WTC11 (cell line): ENCODE results near the gene EIF4E.
"Not testable (repeated sequence)": the region's sequence is repeated elsewhere in the genome, so short reads cannot be mapped to it uniquely, and the experiment has no call there.

ENCODE experiments used
- ETV6 ChIP-seq: sonication (generic); formaldehyde crosslinking; IDR thresholded peaks from 2 replicates; pipeline ENCODE4 v1.8.1; 2022; ENCODE audit warnings: mild to moderate bottlenecking, missing genetic modification reagents
- SP1 ChIP-seq: sonication (generic); formaldehyde crosslinking; conservative IDR thresholded peaks from 2 replicates; pipeline ENCODE4 v1.8.1; 2022; ENCODE audit warnings: missing genetic modification reagents
- USF1 ChIP-seq: sonication (generic); formaldehyde crosslinking; IDR thresholded peaks from 2 replicates; pipeline ENCODE4 v1.8.0; 2022; ENCODE audit warnings: mild to moderate bottlenecking, missing genetic modification reagents
- ZNF232 ChIP-seq: sonication (generic); formaldehyde crosslinking; IDR thresholded peaks from 2 replicates; pipeline ENCODE4 v1.8.0; 2022; ENCODE audit warnings: mild to moderate bottlenecking, missing genetic modification reagents
- TF ChIP-seq, protein P1 (sequence below): sonication (generic); formaldehyde crosslinking; IDR thresholded peaks from 2 replicates; pipeline ENCODE4 v1.8.0; 2022; ENCODE audit warnings: mild to moderate bottlenecking, missing genetic modification reagents
- TF ChIP-seq, protein P2 (sequence below): fragments of 200-600 bp; IDR thresholded peaks from 2 replicates; pipeline ENCODE4 v1.8.0; 2022; ENCODE audit warnings: antibody characterized with exemption
- TF ChIP-seq, protein P3 (sequence below): sonication (generic); formaldehyde crosslinking; IDR thresholded peaks from 2 replicates; pipeline ENCODE4 v1.8.1; 2023; ENCODE audit warnings: mild to moderate bottlenecking, missing genetic modification reagents, borderline replicate concordance

DNA sequence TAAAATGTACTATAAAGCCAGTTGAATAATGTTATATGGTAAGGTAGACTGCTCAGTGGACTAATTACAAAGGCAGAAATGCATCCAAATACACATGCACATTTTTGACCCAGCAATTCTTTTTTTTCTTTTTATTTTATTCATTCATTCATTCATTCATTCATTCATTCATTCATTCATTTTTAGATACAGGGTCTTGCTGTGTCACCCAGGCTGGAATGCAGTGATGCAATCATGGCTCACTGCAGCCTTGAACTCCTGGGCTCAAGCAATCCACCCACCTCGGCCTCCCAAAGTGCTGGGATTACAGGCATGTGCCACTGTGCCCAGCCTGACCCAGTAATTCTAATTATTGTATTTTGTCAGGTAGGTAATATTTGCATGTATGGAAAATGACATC, 97.9 kb downstream of the EIF4E start:
- TF ChIP-seq USF1; ZNF232 (CRISPR knock-in tag); SP1; ETV6 (CRISPR knock-in tag): not testable (repeated sequence)
- TF ChIP-seq, protein P1, sequence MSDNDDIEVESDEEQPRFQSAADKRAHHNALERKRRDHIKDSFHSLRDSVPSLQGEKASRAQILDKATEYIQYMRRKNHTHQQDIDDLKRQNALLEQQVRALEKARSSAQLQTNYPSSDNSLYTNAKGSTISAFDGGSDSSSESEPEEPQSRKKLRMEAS (CRISPR knock-in tag), result not testable (repeated sequence)
- TF ChIP-seq, protein P2, sequence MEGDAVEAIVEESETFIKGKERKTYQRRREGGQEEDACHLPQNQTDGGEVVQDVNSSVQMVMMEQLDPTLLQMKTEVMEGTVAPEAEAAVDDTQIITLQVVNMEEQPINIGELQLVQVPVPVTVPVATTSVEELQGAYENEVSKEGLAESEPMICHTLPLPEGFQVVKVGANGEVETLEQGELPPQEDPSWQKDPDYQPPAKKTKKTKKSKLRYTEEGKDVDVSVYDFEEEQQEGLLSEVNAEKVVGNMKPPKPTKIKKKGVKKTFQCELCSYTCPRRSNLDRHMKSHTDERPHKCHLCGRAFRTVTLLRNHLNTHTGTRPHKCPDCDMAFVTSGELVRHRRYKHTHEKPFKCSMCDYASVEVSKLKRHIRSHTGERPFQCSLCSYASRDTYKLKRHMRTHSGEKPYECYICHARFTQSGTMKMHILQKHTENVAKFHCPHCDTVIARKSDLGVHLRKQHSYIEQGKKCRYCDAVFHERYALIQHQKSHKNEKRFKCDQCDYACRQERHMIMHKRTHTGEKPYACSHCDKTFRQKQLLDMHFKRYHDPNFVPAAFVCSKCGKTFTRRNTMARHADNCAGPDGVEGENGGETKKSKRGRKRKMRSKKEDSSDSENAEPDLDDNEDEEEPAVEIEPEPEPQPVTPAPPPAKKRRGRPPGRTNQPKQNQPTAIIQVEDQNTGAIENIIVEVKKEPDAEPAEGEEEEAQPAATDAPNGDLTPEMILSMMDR, result not testable (repeated sequence)
- TF ChIP-seq, protein P3, sequence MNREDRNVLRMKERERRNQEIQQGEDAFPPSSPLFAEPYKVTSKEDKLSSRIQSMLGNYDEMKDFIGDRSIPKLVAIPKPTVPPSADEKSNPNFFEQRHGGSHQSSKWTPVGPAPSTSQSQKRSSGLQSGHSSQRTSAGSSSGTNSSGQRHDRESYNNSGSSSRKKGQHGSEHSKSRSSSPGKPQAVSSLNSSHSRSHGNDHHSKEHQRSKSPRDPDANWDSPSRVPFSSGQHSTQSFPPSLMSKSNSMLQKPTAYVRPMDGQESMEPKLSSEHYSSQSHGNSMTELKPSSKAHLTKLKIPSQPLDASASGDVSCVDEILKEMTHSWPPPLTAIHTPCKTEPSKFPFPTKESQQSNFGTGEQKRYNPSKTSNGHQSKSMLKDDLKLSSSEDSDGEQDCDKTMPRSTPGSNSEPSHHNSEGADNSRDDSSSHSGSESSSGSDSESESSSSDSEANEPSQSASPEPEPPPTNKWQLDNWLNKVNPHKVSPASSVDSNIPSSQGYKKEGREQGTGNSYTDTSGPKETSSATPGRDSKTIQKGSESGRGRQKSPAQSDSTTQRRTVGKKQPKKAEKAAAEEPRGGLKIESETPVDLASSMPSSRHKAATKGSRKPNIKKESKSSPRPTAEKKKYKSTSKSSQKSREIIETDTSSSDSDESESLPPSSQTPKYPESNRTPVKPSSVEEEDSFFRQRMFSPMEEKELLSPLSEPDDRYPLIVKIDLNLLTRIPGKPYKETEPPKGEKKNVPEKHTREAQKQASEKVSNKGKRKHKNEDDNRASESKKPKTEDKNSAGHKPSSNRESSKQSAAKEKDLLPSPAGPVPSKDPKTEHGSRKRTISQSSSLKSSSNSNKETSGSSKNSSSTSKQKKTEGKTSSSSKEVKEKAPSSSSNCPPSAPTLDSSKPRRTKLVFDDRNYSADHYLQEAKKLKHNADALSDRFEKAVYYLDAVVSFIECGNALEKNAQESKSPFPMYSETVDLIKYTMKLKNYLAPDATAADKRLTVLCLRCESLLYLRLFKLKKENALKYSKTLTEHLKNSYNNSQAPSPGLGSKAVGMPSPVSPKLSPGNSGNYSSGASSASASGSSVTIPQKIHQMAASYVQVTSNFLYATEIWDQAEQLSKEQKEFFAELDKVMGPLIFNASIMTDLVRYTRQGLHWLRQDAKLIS, result not testable (repeated sequence)
